Hepatocyte (in vitro differentiated cells): Measurements from ENCODE around the gene ZNF771. TPM values are rescaled to one million over a fixed set of nuclear protein-coding genes. Genes with fewer than 3 reads are reported as not detected.
"Not testable (repeated sequence)": the region's sequence is repeated elsewhere in the genome, so short reads cannot be mapped to it uniquely, and the experiment has no call there.

ENCODE experiments used
- DNase-seq: peaks from one replicate; pipeline ENCODE4 v3.0.0-alpha.2; 2016; ENCODE audit warnings: low spot score
- H2AFZ ChIP-seq: fragments of 200-600 bp; sonication (generic); 2 replicates; pipeline ENCODE4 v1.6.0; 2016; ENCODE audit warnings: antibody characterized with exemption, mild to moderate bottlenecking
- H3K27ac ChIP-seq: fragments of 200-600 bp; sonication (generic); 2 replicates; pipeline ENCODE4 v1.5.1; 2016; ENCODE audit warnings: mild to moderate bottlenecking
- H3K27me3 ChIP-seq: fragments of 200-600 bp; sonication (generic); 2 replicates; pipeline ENCODE4 v1.6.1; 2016
- H3K36me3 ChIP-seq: fragments of 200-600 bp; sonication (generic); replicated peaks from 2 replicates; pipeline ENCODE4 v1.5.1; 2016; ENCODE audit warnings: low read depth; ENCODE audit not compliant: insufficient read depth
- H3K4me1 ChIP-seq: fragments of 200-600 bp; sonication (generic); 2 replicates; pipeline ENCODE4 v1.5.1; 2016; ENCODE audit warnings: mild to moderate bottlenecking, moderate library complexity; ENCODE audit not compliant: insufficient read depth
- H3K4me2 ChIP-seq: fragments of 200-600 bp; sonication (generic); 2 replicates; pipeline ENCODE4 v1.6.0; 2016
- H3K4me3 ChIP-seq: fragments of 200-600 bp; sonication (generic); 2 replicates; pipeline ENCODE4 v1.5.1; 2016; ENCODE audit warnings: mild to moderate bottlenecking
- H3K79me2 ChIP-seq: fragments of 200-600 bp; sonication (generic); 2 replicates; pipeline ENCODE4 v1.6.0; 2017; ENCODE audit warnings: mild to moderate bottlenecking
- H3K9me2 ChIP-seq: fragments of 200-600 bp; sonication (generic); replicated peaks from 2 replicates; pipeline ENCODE4 v1.6.0; 2017; ENCODE audit warnings: mild to moderate bottlenecking; ENCODE audit not compliant: insufficient read depth
- H3K9me3 ChIP-seq: fragments of 200-600 bp; sonication (generic); 2 replicates; pipeline ENCODE4 v1.5.1; 2016; ENCODE audit warnings: low read depth, mild to moderate bottlenecking
- H4K20me1 ChIP-seq: fragments of 200-600 bp; sonication (generic); 2 replicates; pipeline ENCODE4 v1.6.0; 2016; ENCODE audit warnings: mild to moderate bottlenecking; ENCODE audit not compliant: insufficient read depth, poor library complexity, severe bottlenecking
- EZH2 ChIP-seq: fragments of 200-600 bp; sonication (generic); IDR thresholded peaks from 2 replicates; pipeline ENCODE4 v1.6.1; 2016; ENCODE audit warnings: antibody characterized with exemption, mild to moderate bottlenecking, borderline replicate concordance
- EZH2phosphoT487 ChIP-seq: fragments of 200-600 bp; sonication (generic); IDR thresholded peaks from one replicate; pipeline ENCODE4 v1.6.1; 2018; ENCODE audit warnings: antibody characterized with exemption, mild to moderate bottlenecking, low read depth, moderate library complexity; ENCODE audit not compliant: unreplicated experiment, severe bottlenecking
- WGBS: methylation state at CpG from one replicate; pipeline ENCODE4 v1.1.6; 2016; ENCODE audit warnings: low lambda C conversion rate; ENCODE audit errors: missing lambda C conversion rate; 5-methylcytosine and 5-hydroxymethylcytosine counted together
- polyA plus RNA-seq: library from polyadenylated mRNA; unstranded; fragments of >200 nt; fragmentation: Nextera tagmentation; extraction: Ambion mirVana; gene quantifications from 2 replicates; pipeline ENCODE4 v1.2.1, GENCODE V29; 2016
- total RNA-seq: library from RNA; depleted of rRNA; stranded (reverse); fragments of >200 nt; gene quantifications from 2 replicates; pipeline ENCODE4 v1.2.3, GENCODE V29; 2014
- TF ChIP-seq, protein P1 (sequence below): fragments of 200-600 bp; sonication (generic); IDR thresholded peaks from 2 replicates; pipeline ENCODE4 v1.5.1; 2016; ENCODE audit warnings: antibody characterized with exemption, mild to moderate bottlenecking; ENCODE audit not compliant: poor library complexity

The ZNF771 gene
- total and polyA plus RNA-seq, 2 experiments from 2014 or later: 12.4 to 23.6 TPM

DNA sequence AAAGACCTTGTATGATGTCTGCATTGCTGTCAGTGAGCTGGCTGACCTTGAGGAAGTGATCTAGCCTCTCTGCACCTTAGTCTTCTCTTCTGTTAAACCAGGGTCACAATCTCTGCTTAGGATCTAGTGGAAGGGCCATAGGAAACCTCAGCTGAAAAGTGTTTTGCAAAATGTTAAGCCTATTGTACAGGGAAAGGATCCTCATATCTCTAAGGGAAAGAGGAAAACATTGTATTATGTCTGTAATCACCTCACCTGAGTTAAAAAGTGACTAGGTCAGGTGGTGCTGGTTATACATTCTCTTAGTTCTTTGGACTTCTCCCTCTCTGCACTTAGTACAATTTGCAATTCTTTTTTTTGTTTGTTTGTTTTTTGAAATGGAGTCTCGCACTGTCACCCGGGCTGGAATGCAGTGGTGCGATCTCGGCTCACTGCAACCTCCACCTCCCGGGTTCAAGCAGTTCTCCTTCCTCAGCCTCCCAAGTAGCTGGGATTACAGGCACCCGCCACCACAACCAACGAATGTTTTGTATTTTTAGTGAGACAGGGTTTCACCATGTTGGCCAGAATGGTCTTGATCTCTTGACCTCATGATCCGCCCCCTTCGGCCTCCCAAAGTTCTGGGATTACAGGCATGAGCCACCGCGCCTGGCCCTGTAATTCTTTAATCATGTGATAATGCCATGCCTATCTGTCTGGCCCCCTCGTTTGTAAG is 40.3 kb downstream of the ZNF771 start:
- Histone ChIP-seq H3K4me3 (no peak overlapping the region), H3K4me1 (peaks cover 26% of the 10 kb centered on the region), H3K27ac (peak overlapping the region; percentile 96), H3K36me3 (peaks cover 4% of the 10 kb centered on the region), H2AFZ (no peak overlapping the region), H4K20me1 (no peaks in the 10 kb centered on the region), H3K4me2 (peak overlapping the region; percentile 48), H3K79me2 (peaks cover 16% of the 10 kb centered on the region), H3K9me3 (peaks cover 14% of the 10 kb centered on the region), H3K9me2 (no peaks in the 10 kb centered on the region), H3K27me3 (no peaks in the 10 kb centered on the region)
- peak; percentile 40 for DNase-seq
- TF ChIP-seq EZH2 (no peak), EZH2phosphoT487 (no peak)
- TF ChIP-seq, protein P1, sequence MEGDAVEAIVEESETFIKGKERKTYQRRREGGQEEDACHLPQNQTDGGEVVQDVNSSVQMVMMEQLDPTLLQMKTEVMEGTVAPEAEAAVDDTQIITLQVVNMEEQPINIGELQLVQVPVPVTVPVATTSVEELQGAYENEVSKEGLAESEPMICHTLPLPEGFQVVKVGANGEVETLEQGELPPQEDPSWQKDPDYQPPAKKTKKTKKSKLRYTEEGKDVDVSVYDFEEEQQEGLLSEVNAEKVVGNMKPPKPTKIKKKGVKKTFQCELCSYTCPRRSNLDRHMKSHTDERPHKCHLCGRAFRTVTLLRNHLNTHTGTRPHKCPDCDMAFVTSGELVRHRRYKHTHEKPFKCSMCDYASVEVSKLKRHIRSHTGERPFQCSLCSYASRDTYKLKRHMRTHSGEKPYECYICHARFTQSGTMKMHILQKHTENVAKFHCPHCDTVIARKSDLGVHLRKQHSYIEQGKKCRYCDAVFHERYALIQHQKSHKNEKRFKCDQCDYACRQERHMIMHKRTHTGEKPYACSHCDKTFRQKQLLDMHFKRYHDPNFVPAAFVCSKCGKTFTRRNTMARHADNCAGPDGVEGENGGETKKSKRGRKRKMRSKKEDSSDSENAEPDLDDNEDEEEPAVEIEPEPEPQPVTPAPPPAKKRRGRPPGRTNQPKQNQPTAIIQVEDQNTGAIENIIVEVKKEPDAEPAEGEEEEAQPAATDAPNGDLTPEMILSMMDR: no peak
- WGBS: 56% methylated on average over 12 of the region's 12 CpGs

DNA sequence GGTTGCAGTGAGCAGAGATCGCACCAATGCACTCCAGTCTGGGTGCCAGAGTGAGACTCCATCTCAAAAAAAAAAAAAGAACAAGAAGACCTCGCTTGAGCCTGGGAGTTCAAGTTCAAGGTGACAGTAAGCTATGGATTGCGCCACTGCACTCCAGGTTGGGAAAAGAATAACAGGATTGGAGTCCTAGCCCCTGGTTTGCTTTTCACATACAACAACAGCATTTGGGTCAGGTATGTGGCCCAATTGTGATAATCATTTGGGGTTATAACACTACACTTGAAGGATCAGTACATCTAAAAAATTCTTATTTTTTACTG is 41.7 kb downstream of the ZNF771 start:
- WGBS: 94% methylated on average over 3 of the region's 3 CpGs
- peaks cover 4% of the 10 kb centered on the region for H3K36me3 ChIP-seq
- no peaks in the 10 kb centered on the region for H3K9me2 ChIP-seq
- H2AFZ ChIP-seq: no peak overlapping the region
- no peak for TF ChIP-seq EZH2phosphoT487
- no peak for TF ChIP-seq EZH2
- TF ChIP-seq, protein P1: no peak
- no peak overlapping the region for H3K4me2 ChIP-seq
- no peak for DNase-seq
- H3K79me2 ChIP-seq: peaks cover 11% of the 10 kb centered on the region
- H3K27me3 ChIP-seq: no peaks in the 10 kb centered on the region
- H3K27ac ChIP-seq: no peak overlapping the region
- peaks cover 5% of the 10 kb centered on the region for H3K9me3 ChIP-seq
- no peaks in the 10 kb centered on the region for H4K20me1 ChIP-seq
- H3K4me3 ChIP-seq: no peak overlapping the region
- H3K4me1 ChIP-seq: peaks cover 29% of the 10 kb centered on the region

DNA sequence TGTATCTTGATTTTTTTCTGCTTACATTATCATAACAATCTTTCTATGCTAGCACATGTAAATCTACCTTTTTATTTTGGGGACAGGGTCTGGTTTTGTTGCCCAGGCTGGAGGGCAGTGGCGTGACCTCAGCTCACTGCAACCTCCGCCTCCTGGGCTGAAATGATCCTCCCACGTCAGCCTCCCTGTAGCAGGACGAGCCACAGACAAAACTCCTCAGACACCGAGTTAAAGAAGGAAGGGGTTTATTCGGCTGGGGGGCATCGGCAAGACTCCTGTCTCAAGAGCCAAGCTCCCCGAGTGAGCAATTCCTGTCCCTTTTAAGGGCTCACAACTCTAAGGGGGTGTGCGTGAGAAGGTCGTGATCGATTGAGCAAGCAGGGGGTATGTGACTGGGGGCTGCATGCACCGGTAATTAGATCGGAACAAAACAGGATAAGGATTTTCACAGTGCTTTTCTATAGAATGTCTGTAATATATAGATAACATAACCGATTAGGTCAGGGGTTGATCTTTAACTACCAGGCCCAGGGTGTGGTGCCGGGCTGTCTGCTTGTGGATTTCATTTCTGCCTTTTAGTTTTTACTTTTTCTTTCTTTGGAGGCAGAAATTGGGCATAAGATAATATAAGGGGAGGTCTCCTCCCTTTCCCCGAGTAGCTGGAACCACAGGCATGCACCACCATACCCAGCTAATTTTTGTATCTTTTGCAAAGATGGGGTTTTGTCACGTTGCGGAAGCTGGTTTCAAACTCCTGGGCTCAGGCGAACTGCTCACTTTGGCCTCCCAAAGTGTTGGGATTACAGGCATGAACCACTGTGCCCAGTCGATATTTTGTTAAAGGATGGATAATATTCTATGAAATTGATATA is 45.5 kb downstream of the ZNF771 start:
- H4K20me1 ChIP-seq, H3K9me2 ChIP-seq, H3K79me2 ChIP-seq, H3K36me3 ChIP-seq, H3K9me3 ChIP-seq, DNase-seq, H3K4me3 ChIP-seq, H3K27me3 ChIP-seq, H3K4me2 ChIP-seq: not testable (repeated sequence)
- peak overlapping the region; percentile 57 for H3K27ac ChIP-seq
- H2AFZ ChIP-seq: peak overlapping the region; percentile 63
- WGBS: 61% methylated on average over 20 of the region's 20 CpGs
- peaks cover 10% of the 10 kb centered on the region for H3K4me1 ChIP-seq

DNA sequence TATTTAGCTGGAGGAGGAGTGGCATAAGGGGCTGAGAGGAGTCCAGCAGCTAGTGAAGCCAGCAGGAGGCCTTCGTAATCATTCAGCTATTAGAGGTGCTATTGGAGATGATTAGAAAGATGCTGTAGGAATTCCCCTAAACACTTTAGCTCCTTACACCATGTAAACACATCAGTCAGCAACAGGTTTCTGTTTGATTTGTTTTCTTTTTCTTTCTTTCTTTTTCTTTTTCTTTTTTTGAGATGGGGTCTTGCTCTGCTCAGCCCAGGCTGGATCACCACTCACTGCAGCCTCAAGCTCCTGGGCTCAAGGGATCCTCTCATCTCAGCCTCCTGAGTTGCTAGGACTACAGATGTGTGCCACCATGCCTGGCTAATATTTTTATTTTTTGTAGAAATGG is 48.9 kb downstream of the ZNF771 start:
- Histone ChIP-seq H3K4me1 (peaks cover 10% of the 10 kb centered on the region), H2AFZ (no peak overlapping the region)

More for the DNA sequence above, 48.9 kb downstream of the ZNF771 start:
- Histone ChIP-seq H3K9me3 (no peaks in the 10 kb centered on the region), H3K36me3 (no peaks in the 10 kb centered on the region), H4K20me1 (no peaks in the 10 kb centered on the region), H3K4me2 (no peak overlapping the region), H3K27ac (no peak overlapping the region), H3K4me3 (no peak overlapping the region), H3K79me2 (no peaks in the 10 kb centered on the region), H3K9me2 (no peaks in the 10 kb centered on the region), H3K27me3 (no peaks in the 10 kb centered on the region)
- TF ChIP-seq EZH2phosphoT487 (no peak), EZH2 (no peak)
- TF ChIP-seq, protein P1: no peak
- WGBS: 94% methylated on average over 1 of the region's 1 CpG
- no peak for DNase-seq
